Heart left ventricle (tissue), 16 donors: ENCODE data around the gene ZNF628. TPM values are rescaled to one million over a fixed set of nuclear protein-coding genes. Genes with fewer than 3 reads are reported as not detected.

Source experiments
- ATAC-seq, 4 donors: fragments of 200-7000 bp; cut with Tn5 transposase; one replicate each; pipeline ENCODE4 v1.9.1; 2020 to 2022; ENCODE audit warnings: moderate library complexity in 4 of 4, mild to moderate bottlenecking in 3 of 4, moderate number of reproducible peaks in 1 of 4
- DNase-seq, 5 donors: peaks; one replicate each; pipeline ENCODE4 v3.0.0-alpha.2; 2020
- H3K27ac ChIP-seq, 12 donors: fragments of 200-600 bp; sonication (generic) in 4 of 12; one replicate each; pipeline versions ENCODE4 v1.5.0 to v1.8.0; 2016 to 2022; ENCODE audit warnings: mild to moderate bottlenecking in 2 of 12
- H3K27me3 ChIP-seq, 9 donors: fragments of 200-600 bp; sonication (generic) in 2 of 9; one replicate each; pipeline versions ENCODE4 v1.5.1 to v1.8.0; 2016 to 2022; ENCODE audit warnings: mild to moderate bottlenecking in 3 of 9
- H3K36me3 ChIP-seq, 9 donors: fragments of 200-600 bp; sonication (generic) in 2 of 9; one replicate each; pipeline versions ENCODE4 v1.5.0 to v1.8.0; 2018 to 2022; ENCODE audit warnings: mild to moderate bottlenecking in 2 of 9
- H3K4me1 ChIP-seq, 12 donors: fragments of 200-600 bp; sonication (generic) in 4 of 12; one replicate each; pipeline versions ENCODE4 v1.5.0 to v1.8.0; 2016 to 2022; ENCODE audit warnings: mild to moderate bottlenecking in 3 of 12
- H3K4me3 ChIP-seq, 12 donors: fragments of 200-600 bp; sonication (generic) in 4 of 12; one replicate each; pipeline versions ENCODE4 v1.5.0 to v1.8.0; 2017 to 2022; ENCODE audit warnings: mild to moderate bottlenecking in 9 of 12, moderate library complexity in 4 of 12
- H3K9me3 ChIP-seq, 12 donors: fragments of 200-600 bp; sonication (generic) in 4 of 12; one replicate each; pipeline versions ENCODE4 v1.5.0 to v1.8.0; 2016 to 2022; ENCODE audit warnings: mild to moderate bottlenecking in 1 of 12
- CTCF ChIP-seq, 12 donors: fragments of 200-600 bp; sonication (generic) in 4 of 12; IDR thresholded peaks; one replicate each; pipeline versions ENCODE4 v1.5.0 to v1.8.0; 2018 to 2022; ENCODE audit warnings: antibody characterized with exemption in 12 of 12, mild to moderate bottlenecking in 5 of 12
- POLR2A ChIP-seq, 2 donors: fragments of 450-650 bp; IDR thresholded peaks; one replicate each; pipeline ENCODE4 v1.6.1; 2017; ENCODE audit warnings: antibody characterized with exemption in 2 of 2, mild to moderate bottlenecking in 2 of 2, moderate library complexity in 2 of 2
- WGBS, 4 donors: extraction: QIAGEN DNeasy Blood & Tissue Kit in 2 of 4; methylation state at CpG; one replicate each; pipeline versions ENCODE4 v1.1.5 to v1.1.7; 2013 to 2018; 5-methylcytosine and 5-hydroxymethylcytosine counted together
- intact Hi-C, 10 donors: fragments of 100-400 bp; cut with DNase I; formaldehyde crosslinking; loops; one replicate each; pipeline versions ENCODE4 v1.11.1 to v1.14.2; 2022
- polyA plus RNA-seq, 2 donors: library from polyadenylated mRNA; stranded (reverse); fragments of 200-250 nt; gene quantifications; one replicate each; pipeline ENCODE4 v1.2.3, GENCODE V29; 2013
- total RNA-seq, 9 donors: library from RNA; depleted of rRNA in 2 of 9; stranded (reverse); fragments of >200 nt in 2 of 9; fragmentation: NEBNext Ultra II Directional in 3 of 9; extraction: Animal tissue kit (Norgen Biotek cat#: 25700) in 3 of 9; gene quantifications; one replicate each; pipeline versions ENCODE4 v1.1.0 to v1.2.4, GENCODE V29; 2016 to 2023
- donor health status: ischemic (EF 13 %, LVEDD 7.1; RV severe dilation, severe dysfunction).
- donor health status: healthy with polysubstance abuse.
- donor health status: DM: no; HTN: yes; CAD: no.
- donor health status: DM: no; HTN: no; CAD: no.
- donor health status: ischemic (EF 25% LVEDD 6.9; RV normal size, moderate dysfunction).
- donor health status: ischemic (EF 25% LVEDD 5.7; RV mildly dilated, moderate dysfunction).
- donor health status: healthy.
- donor health status: DM: yes; HTN: yes; CAD: no.
- donor health status: ischemic (EF 35%, LVEDD 5.7; RV mildly dilated, moderate dysfunction).
- donor health status: nonischemic (EF 11% LVEDD 7.7; RV severe dilation, severe dysfunction).
- donor health status: DM: yes; HTN: yes; CAD: no.
- donor health status: PGD.
- donor health status: ischemic (EF 29% LVEDD 5.4; RV normal size, mild dysfunction).
- donor health status: nonischemic (EF 23%, LVEDD 6.1; RV moderate dilation, normal function).

Gene ZNF628
- total and polyA plus RNA-seq, 11 donors = 2.3 to 10.3 (median 5.4) TPM

- intact Hi-C loops = no loop called here
- Histone ChIP-seq H3K4me3 (no peak overlapping the region), H3K27me3 (peaks cover 37 to 72% (median 57%) of the 10 kb centered on the region in 9 donors), H3K4me1 (peaks cover 0 to 26% (median 0%) of the 10 kb centered on the region in 12 donors), H3K9me3 (no peaks in the 10 kb centered on the region), H3K27ac (no peak overlapping the region), H3K36me3 (no peaks in the 10 kb centered on the region)
- TF ChIP-seq POLR2A (IDR thresholded peaks at IDR 0.05) (no peak), CTCF (IDR thresholded peaks at IDR 0.05) (no peak)
- DNase-seq = no peak
- no peak for ATAC-seq
- 67 to 84% (median 73%) methylated on average over 5 of the region's 5 CpGs for WGBS, 4 donors
These were observed 37.4 kb upstream of the ZNF628 start for GRCh38 chr19:55439052-55439451.

GRCh38 chr19:55440411-55441105, 35.9 kb upstream of the ZNF628 start:
- no peak overlapping the region for H3K27ac ChIP-seq
- no peak for DNase-seq
- WGBS, 4 donors = 5 to 14% (median 9%) methylated on average over 25 to 39 of the region's 39 CpGs

GRCh38 chr19:55441319-55441691, 35.1 kb upstream of the ZNF628 start:
- intact Hi-C loops = no loop called here
- ATAC-seq (no peak), DNase-seq (no peak)
- no peaks in the 10 kb centered on the region for H3K9me3 ChIP-seq
- TF ChIP-seq POLR2A (IDR thresholded peaks at IDR 0.05) (no peak), CTCF (IDR thresholded peaks at IDR 0.05) (no peak)
- H3K4me1 ChIP-seq = peaks cover 0 to 26% (median 0%) of the 10 kb centered on the region in 12 donors
- H3K27ac ChIP-seq = no peak overlapping the region
- 4 to 6% (median 5%) methylated on average over 21 of the region's 21 CpGs for WGBS, 4 donors
- no peak overlapping the region for H3K4me3 ChIP-seq
- H3K27me3 ChIP-seq = peaks cover 51 to 88% (median 74%) of the 10 kb centered on the region in 9 donors
- no peaks in the 10 kb centered on the region for H3K36me3 ChIP-seq

More at GRCh38 chr19:55440411-55441105, 35.9 kb upstream of the ZNF628 start:
- Histone ChIP-seq H3K4me1 (peaks cover 0 to 26% (median 0%) of the 10 kb centered on the region in 12 donors), H3K9me3 (no peaks in the 10 kb centered on the region), H3K4me3 (peak overlapping the region in 1 of 12 donors; percentile 10), H3K27me3 (peaks cover 51 to 86% (median 72%) of the 10 kb centered on the region in 9 donors), H3K36me3 (no peaks in the 10 kb centered on the region)
- ATAC-seq = no peak
- no peak for TF ChIP-seq CTCF (IDR thresholded peaks at IDR 0.05)
- no peak for TF ChIP-seq POLR2A (IDR thresholded peaks at IDR 0.05)
- intact Hi-C loops = no loop called here

GRCh38 chr19:55441692-55442321, 34.6 kb upstream of the ZNF628 start:
- no peak for ATAC-seq
- peaks cover 51 to 90% (median 76%) of the 10 kb centered on the region in 9 donors for H3K27me3 ChIP-seq
- peaks cover 0 to 26% (median 0%) of the 10 kb centered on the region in 12 donors for H3K4me1 ChIP-seq
- no peak overlapping the region for H3K4me3 ChIP-seq
- no peaks in the 10 kb centered on the region for H3K36me3 ChIP-seq
- WGBS, 4 donors = 1 to 3% (median 2%) methylated on average over 13 to 39 of the region's 39 CpGs
- no peak overlapping the region for H3K27ac ChIP-seq
- H3K9me3 ChIP-seq = no peaks in the 10 kb centered on the region
- no peak for TF ChIP-seq CTCF (IDR thresholded peaks at IDR 0.05)
- no peak for DNase-seq
- intact Hi-C loops = no loop called here
